ENCODE data around the gene ATP5MG.
"Not testable (repeated sequence)": the region's sequence is repeated elsewhere in the genome, so short reads cannot be mapped to it uniquely, and the experiment has no call there.

DNA sequence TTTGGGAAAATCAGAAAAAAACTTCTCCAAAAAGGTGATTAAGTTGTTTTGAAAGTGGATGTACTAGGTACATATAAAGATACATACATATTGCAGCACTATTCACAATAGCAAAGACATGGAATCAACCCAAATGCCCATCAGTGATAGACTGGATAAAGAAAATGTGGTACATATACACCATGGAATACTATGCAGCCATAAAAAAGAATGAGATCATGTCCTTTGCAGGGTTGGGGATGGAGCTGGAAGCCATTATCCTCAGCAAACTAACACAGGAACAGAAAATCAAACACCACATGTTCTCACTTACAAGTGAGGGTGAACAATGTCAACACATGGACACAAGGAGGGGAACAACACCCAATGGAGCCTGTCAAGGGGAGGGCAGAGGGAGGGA, 15.5 kb downstream of the ATP5MG start:
- TF ChIP-seq POLR2AphosphoS5, POLR2A (IDR thresholded peaks at IDR 0.05): not testable (repeated sequence)
- TF ChIP-seq, protein P1, sequence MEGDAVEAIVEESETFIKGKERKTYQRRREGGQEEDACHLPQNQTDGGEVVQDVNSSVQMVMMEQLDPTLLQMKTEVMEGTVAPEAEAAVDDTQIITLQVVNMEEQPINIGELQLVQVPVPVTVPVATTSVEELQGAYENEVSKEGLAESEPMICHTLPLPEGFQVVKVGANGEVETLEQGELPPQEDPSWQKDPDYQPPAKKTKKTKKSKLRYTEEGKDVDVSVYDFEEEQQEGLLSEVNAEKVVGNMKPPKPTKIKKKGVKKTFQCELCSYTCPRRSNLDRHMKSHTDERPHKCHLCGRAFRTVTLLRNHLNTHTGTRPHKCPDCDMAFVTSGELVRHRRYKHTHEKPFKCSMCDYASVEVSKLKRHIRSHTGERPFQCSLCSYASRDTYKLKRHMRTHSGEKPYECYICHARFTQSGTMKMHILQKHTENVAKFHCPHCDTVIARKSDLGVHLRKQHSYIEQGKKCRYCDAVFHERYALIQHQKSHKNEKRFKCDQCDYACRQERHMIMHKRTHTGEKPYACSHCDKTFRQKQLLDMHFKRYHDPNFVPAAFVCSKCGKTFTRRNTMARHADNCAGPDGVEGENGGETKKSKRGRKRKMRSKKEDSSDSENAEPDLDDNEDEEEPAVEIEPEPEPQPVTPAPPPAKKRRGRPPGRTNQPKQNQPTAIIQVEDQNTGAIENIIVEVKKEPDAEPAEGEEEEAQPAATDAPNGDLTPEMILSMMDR (IDR thresholded peaks at IDR 0.05 in 8 of 11, conservative IDR thresholded peaks at IDR 0.05 in 3 of 11): not testable (repeated sequence)
